ENCODE results near the gene PARP3. TPM values are rescaled to one million over a fixed set of nuclear protein-coding genes. Genes with fewer than 3 reads are reported as not detected.

Gene PARP3
- total RNA-seq (2022; extraction: Qiagen RNA extraction) = 8.0 to 10.6 TPM (median 8.5 TPM) in 5 replicates

GRCh38 chr3:51941798-51942602 is at the start of gene PARP3, which contains the start of gene RRP9:
Gene PARP3 (plus strand): TSS chr3:51942363. CDS start chr3:51943356, 993 bp downstream.
Gene RRP9 (minus strand): TSS chr3:51941904. CDS start chr3:51941867, 37 bp downstream.

GRCh38 chr3:51955175-51955892 is 13.2 kb downstream of the PARP3 start, which contains the start of gene GPR62:
Gene GPR62 (plus strand): TSS chr3:51955381. CDS start chr3:51955653, 272 bp downstream.

GRCh38 chr3:51967384-51968169 is 25.4 kb downstream of the PARP3 start, which contains the start of gene PCBP4:
Gene PCBP4 (minus strand): TSS chr3:51967454. CDS start chr3:51961240, 6,214 bp downstream.

DNA sequence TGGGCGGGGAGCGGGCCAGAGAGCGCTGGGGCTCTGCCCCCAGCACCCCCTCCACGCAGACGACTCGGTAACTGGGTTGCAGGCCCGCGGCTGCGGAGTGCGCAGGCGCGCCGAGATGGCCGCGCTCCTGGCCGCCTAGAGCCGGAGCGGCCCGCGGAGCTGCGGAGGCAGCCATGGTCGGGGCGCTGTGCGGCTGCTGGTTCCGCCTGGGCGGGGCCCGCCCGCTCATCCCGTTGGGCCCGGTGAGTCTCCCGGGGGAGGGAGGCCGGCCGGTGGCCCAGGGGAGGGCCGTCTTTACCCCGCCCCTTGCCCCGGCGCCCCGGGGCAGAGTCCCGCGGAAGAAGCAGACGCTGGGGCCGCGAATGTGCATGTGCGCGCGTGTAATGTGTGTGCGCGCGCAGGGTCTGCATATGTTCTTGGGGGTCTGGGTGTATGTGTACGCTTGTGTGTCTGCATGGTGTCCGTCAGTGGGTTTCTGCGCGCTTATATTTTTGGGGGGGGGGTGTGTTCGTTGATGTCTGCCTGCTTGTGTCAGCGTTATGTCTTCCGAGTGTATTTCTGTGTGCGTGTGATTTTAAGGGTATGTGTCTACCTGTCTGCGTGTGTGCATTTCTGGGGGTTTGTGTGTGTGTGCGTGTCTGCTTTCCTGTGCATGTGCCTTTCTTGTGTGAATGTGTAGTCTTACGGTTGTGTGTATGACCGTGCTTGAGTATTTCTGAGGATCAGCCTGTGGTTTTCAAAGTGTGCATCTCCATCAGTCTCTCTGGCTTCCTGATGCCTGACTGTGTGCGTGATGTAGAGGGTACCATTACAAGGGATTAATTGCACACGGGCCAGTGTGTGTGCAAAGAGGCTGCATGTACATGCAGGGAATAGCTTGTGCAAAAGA is 33.0 kb downstream of the PARP3 start, which contains the start of gene ABHD14A:
ABHD14A (plus strand) TSS at position 102 of the 889 bp plus-strand sequence; CDS start at position 174, 72 bp downstream.

GRCh38 chr3:51982838-51983577 is 40.8 kb downstream of the PARP3 start, which contains the start of gene ACY1:
Gene ACY1 (plus strand): TSS chr3:51983535. CDS start chr3:51984065, 530 bp downstream.

GRCh38 chr3:51995346-51996163 is 53.4 kb downstream of the PARP3 start, which contains the start of gene RPL29:
Gene RPL29 (minus strand): TSS chr3:51995895. CDS start chr3:51995461, 434 bp downstream.

Other genes starting within 250 kb of the PARP3 start
- gene GRM2, start 235.3 kb upstream of the PARP3 start, total RNA-seq (2022; extraction: Qiagen RNA extraction) = 0.05 to 0.13 TPM in 2 of 5 replicates, not detected in the others
- gene IQCF6, start 163.1 kb upstream of the PARP3 start, total RNA-seq (2022; extraction: Qiagen RNA extraction) = not detected in 5 replicates
- gene IQCF2, start 80.7 kb upstream of the PARP3 start, total RNA-seq (2022; extraction: Qiagen RNA extraction) = not detected in 5 replicates
- gene IQCF5, start 66.8 kb upstream of the PARP3 start, total RNA-seq (2022; extraction: Qiagen RNA extraction) = not detected in 5 replicates
- gene IQCF1, start 39.0 kb upstream of the PARP3 start, total RNA-seq (2022; extraction: Qiagen RNA extraction) = not detected in 5 replicates
- 36.8 to 50.5 TPM (median 45.0 TPM) in 5 replicates for gene RRP9, start 459 bp upstream of the PARP3 start, total RNA-seq (2022; extraction: Qiagen RNA extraction)
- not detected in 5 replicates for gene GPR62, start 13.0 kb downstream of the PARP3 start, total RNA-seq (2022; extraction: Qiagen RNA extraction)
- gene PCBP4, start 25.1 kb downstream of the PARP3 start, total RNA-seq (2022; extraction: Qiagen RNA extraction) = 11.3 to 15.3 TPM (median 13.9 TPM) in 5 replicates
- 26.9 to 34.3 TPM (median 33.1 TPM) in 5 replicates for gene ABHD14B, start 31.7 kb downstream of the PARP3 start, total RNA-seq (2022; extraction: Qiagen RNA extraction)
- gene ABHD14A, start 32.7 kb downstream of the PARP3 start, total RNA-seq (2022; extraction: Qiagen RNA extraction) = 11.7 to 16.1 TPM (median 14.4 TPM) in 5 replicates
- gene ACY1, start 41.2 kb downstream of the PARP3 start, total RNA-seq (2022; extraction: Qiagen RNA extraction) = 24.6 to 30.1 TPM (median 25.9 TPM) in 5 replicates
- 1,285 to 1,543 TPM (median 1,331 TPM) in 5 replicates for gene RPL29, start 53.5 kb downstream of the PARP3 start, total RNA-seq (2022; extraction: Qiagen RNA extraction)
- 19.2 to 22.2 TPM (median 21.6 TPM) in 5 replicates for gene DUSP7, start 114.2 kb downstream of the PARP3 start, total RNA-seq (2022; extraction: Qiagen RNA extraction)
- 14.6 to 19.0 TPM (median 17.5 TPM) in 5 replicates for gene POC1A, start 212.1 kb downstream of the PARP3 start, total RNA-seq (2022; extraction: Qiagen RNA extraction)